Nephron (organoid): ENCODE data around the gene HMCN1.
A peak's percentile ranks its signal among the peaks of the same experiment; 100 is the strongest.
"Not testable (repeated sequence)": the region's sequence is repeated elsewhere in the genome, so short reads cannot be mapped to it uniquely, and the experiment has no call there.

Experiments
- H3K27ac Mint-ChIP-seq, 3 experiments: 2 replicates each; pipeline ENCODE4 v1.8.0; 2020; ENCODE audit warnings: mixed read lengths in 3 of 3, mild to moderate bottlenecking in 2 of 3, moderate library complexity in 1 of 3
- H3K27me3 Mint-ChIP-seq: 2 replicates; pipeline ENCODE4 v1.8.0; 2021; ENCODE audit warnings: low read depth, mild to moderate bottlenecking, moderate library complexity, mixed read lengths
- H3K36me3 Mint-ChIP-seq: 2 replicates; pipeline ENCODE4 v1.8.0; 2020; ENCODE audit warnings: low read depth, mixed read lengths
- H3K4me1 Mint-ChIP-seq: 2 replicates; pipeline ENCODE4 v1.8.0; 2020; ENCODE audit warnings: mixed read lengths
- H3K4me3 Mint-ChIP-seq, 3 experiments: 2 replicates each; pipeline ENCODE4 v1.8.0; 2020; ENCODE audit warnings: mild to moderate bottlenecking in 3 of 3, mixed read lengths in 3 of 3, moderate library complexity in 2 of 3
- H3K9me3 Mint-ChIP-seq: 2 replicates; pipeline ENCODE4 v1.8.0; 2020; ENCODE audit warnings: mixed read lengths
- CTCF ChIP-seq, 3 experiments: fragments of 200-600 bp; sonication (generic); IDR thresholded peaks; one replicate each; pipeline ENCODE4 v1.5.0; 2021; ENCODE audit warnings: antibody characterized with exemption in 3 of 3; ENCODE audit not compliant: unreplicated experiment in 3 of 3

HMCN1 gene

GRCh38 chr1:186155594-186155993 is 421.4 kb downstream of the HMCN1 start:
- H3K4me1 Mint-ChIP-seq = no peaks in the 10 kb centered on the region
- H3K27me3 Mint-ChIP-seq = no peaks in the 10 kb centered on the region
- no peaks in the 10 kb centered on the region for H3K9me3 Mint-ChIP-seq
- TF ChIP-seq CTCF (IDR thresholded peaks at IDR 0.05; ENCODE audit: unreplicated experiment in 3 of 3) = peak in 2 of 3 experiments; percentile 25 to 37
- no peak overlapping the region for H3K27ac Mint-ChIP-seq
- H3K36me3 Mint-ChIP-seq = peaks cover 11% of the 10 kb centered on the region
- H3K4me3 Mint-ChIP-seq = no peak overlapping the region

- H3K36me3 Mint-ChIP-seq = peaks cover 43% of the 10 kb centered on the region
- H3K4me3 Mint-ChIP-seq, H3K27ac Mint-ChIP-seq, H3K27me3 Mint-ChIP-seq, H3K4me1 Mint-ChIP-seq: not testable (repeated sequence)
- H3K9me3 Mint-ChIP-seq = peaks cover 13% of the 10 kb centered on the region
These were observed 428.7 kb downstream of the HMCN1 start for GRCh38 chr1:186162895-186163294.

GRCh38 chr1:186164773-186165172 is 430.6 kb downstream of the HMCN1 start:
- peaks cover 60% of the 10 kb centered on the region for H3K36me3 Mint-ChIP-seq
- no peaks in the 10 kb centered on the region for H3K27me3 Mint-ChIP-seq
- H3K4me1 Mint-ChIP-seq = no peaks in the 10 kb centered on the region
- H3K4me3 Mint-ChIP-seq = no peak overlapping the region
- no peak for TF ChIP-seq CTCF (IDR thresholded peaks at IDR 0.05; ENCODE audit: unreplicated experiment in 3 of 3)
- no peak overlapping the region for H3K27ac Mint-ChIP-seq
- peaks cover 13% of the 10 kb centered on the region for H3K9me3 Mint-ChIP-seq

GRCh38 chr1:186165303-186165702 is 431.1 kb downstream of the HMCN1 start:
- no peak for TF ChIP-seq CTCF (IDR thresholded peaks at IDR 0.05; ENCODE audit: unreplicated experiment in 3 of 3)
- H3K9me3 Mint-ChIP-seq = peaks cover 13% of the 10 kb centered on the region
- peaks cover 65% of the 10 kb centered on the region for H3K36me3 Mint-ChIP-seq
- no peak overlapping the region for H3K4me3 Mint-ChIP-seq
- H3K4me1 Mint-ChIP-seq = no peaks in the 10 kb centered on the region
- no peaks in the 10 kb centered on the region for H3K27me3 Mint-ChIP-seq
- H3K27ac Mint-ChIP-seq = no peak overlapping the region

GRCh38 chr1:186167096-186167668 is 433.0 kb downstream of the HMCN1 start:
- no peaks in the 10 kb centered on the region for H3K4me1 Mint-ChIP-seq
- no peak overlapping the region for H3K27ac Mint-ChIP-seq
- no peak overlapping the region for H3K4me3 Mint-ChIP-seq
- peaks cover 7% of the 10 kb centered on the region for H3K9me3 Mint-ChIP-seq
- peaks cover 61% of the 10 kb centered on the region for H3K36me3 Mint-ChIP-seq
- no peak for TF ChIP-seq CTCF (IDR thresholded peaks at IDR 0.05; ENCODE audit: unreplicated experiment in 3 of 3)
- H3K27me3 Mint-ChIP-seq = no peaks in the 10 kb centered on the region

- Mint-ChIP-seq H3K9me3 (no peaks in the 10 kb centered on the region), H3K36me3 (peaks cover 12% of the 10 kb centered on the region)
- TF ChIP-seq CTCF (IDR thresholded peaks at IDR 0.05; ENCODE audit: unreplicated experiment in 3 of 3) = no peak
These were observed 441.4 kb downstream of the HMCN1 start for GRCh38 chr1:186175588-186175987.

More at GRCh38 chr1:186175588-186175987, 441.4 kb downstream of the HMCN1 start:
- no peaks in the 10 kb centered on the region for H3K27me3 Mint-ChIP-seq
- H3K4me3 Mint-ChIP-seq = no peak overlapping the region
- no peak overlapping the region for H3K27ac Mint-ChIP-seq
- no peaks in the 10 kb centered on the region for H3K4me1 Mint-ChIP-seq
